SKM-1 treated with dmso at 0.1 percent for 144 hours (cell line): ENCODE results near the gene NYAP2.
A peak's percentile ranks its signal among the peaks of the same experiment; 100 is the strongest.

Experiments
- DNase-seq: peaks from one replicate; lab custom pipeline; 2025; ENCODE audit not compliant: unreplicated experiment; lab: John Stamatoyannopoulos, UW

NYAP2 gene

GRCh38 chr2:225616372-225616771 lies 216.9 kb downstream of the NYAP2 start:
- no peak for DNase-seq

DNA sequence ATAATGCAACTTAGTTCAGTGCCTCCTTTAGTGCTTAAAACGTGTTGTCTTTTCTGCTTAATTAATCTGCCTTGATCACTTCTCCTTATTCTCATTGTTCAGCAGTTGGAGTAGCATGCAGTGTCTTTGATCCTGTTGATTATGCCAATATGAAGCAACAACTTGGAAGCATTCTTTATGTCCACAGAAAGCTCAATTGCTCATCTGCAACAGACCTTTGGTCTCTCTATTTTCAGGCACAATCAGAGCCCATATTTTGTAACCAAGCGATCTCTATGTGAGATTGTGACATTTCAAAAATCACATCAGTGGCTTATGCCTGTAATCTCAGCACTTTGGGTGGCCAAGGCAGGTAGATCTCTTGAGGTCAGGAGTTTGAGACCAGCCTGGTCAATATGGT lies 217.3 kb downstream of the NYAP2 start:
- no peak for DNase-seq

DNA sequence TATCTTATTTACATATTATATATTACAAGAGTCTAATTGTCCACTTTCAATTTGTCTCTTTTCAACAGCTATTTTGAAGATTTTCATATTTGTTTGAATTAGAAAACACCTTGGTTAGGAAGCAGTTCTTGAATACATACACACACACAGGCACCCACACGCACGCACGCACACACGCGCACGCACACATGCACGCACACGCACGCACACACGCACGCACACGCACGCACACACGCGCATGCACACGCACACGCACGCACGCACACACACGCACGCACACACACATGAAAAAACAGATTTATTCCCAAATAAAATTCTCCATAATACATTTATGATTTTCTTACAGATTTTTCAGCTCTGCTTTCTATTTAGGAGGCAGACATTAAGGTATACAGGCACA lies 220.7 kb downstream of the NYAP2 start:
- DNase-seq, result no peak

- DNase-seq, result no peak
Measured at GRCh38 chr2:225630824-225631533, 231.5 kb downstream of the NYAP2 start.

GRCh38 chr2:225632351-225632750 lies 232.8 kb downstream of the NYAP2 start:
- DNase-seq, result no peak

DNA sequence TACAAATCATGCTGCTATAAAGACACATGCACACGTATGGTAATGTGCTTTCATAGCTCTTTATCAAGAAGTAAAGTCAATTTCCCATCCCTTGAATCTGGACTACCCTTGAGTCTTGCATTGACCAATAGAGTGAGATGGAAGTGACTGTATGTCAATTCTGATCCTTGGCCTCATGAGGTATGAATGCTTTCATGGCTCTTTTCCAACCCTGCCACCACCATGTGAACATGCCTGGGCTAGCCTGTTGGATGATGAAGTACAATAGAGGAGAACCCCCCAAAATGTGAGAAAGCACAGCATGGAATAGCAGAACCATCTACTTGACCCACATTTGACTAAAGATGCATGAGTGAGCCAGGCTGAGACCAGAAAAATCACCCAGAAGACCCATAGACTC lies 237.0 kb downstream of the NYAP2 start:
- DNase-seq, result no peak

- no peak for DNase-seq
Measured at GRCh38 chr2:225637259-225637658, 237.7 kb downstream of the NYAP2 start.

GRCh38 chr2:225640550-225640949 lies 241.0 kb downstream of the NYAP2 start:
- DNase-seq, result no peak

GRCh38 chr2:225649274-225649673 lies 249.8 kb downstream of the NYAP2 start:
- DNase-seq, result no peak

DNA sequence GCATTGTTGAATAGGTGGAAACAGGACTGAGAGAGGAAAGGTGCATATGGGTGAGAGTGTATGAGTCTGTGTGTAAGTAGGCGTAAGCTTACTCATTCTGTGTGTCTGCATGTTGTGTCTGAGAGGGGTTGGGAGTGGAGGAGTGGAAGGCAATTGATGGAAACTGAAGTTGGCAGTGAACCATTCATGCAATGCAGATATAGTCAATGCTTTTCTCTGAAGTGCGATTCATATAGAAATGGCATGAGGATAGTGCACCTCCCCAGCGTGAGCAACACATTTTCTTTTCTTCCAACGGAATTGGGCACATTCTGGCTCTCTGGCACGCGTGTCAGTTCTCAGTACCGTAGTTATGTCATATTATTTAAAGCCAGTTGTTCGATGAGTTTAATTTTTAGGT lies 250.5 kb downstream of the NYAP2 start:
- DNase-seq, result no peak

DNA sequence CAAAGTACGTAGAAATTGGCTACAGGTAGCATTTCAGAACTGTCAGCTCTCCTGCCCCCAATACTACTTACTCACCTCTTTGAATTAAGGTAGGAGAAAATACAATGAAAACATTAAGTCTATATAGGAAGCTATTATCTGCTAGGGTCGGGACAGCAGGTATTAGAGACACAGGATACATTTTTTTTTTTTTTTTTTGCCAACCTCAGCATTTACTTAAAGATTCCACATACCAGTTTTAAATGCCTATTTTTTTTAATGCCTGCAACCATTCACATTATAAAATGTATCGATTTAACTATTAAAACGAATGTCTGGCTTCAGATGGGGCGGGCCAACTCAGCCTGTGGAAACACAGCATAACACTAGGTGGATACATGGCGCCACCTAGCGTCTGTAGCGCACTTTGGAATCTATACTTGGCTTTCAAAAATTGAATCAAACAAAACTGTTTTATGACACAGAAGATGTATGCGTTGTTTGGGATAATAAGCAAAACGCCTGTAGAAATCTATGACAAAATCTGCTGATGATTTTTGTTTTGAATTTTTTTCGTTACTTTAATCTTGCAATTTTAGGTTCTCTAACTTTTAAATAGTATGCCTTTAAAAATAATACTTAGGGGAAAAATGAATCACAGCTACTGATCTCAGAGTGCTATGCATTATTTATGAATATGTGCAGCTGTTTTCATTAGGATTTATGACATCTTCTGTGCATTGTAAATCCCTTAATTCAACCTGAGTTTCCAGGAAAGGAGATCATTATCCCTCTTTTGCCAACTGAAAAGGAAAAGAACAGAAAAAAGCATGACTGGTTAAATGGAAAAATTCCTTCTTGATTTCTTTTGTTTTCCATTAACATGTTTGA lies 261.0 kb downstream of the NYAP2 start:
- peak; percentile 49 for DNase-seq

DNA sequence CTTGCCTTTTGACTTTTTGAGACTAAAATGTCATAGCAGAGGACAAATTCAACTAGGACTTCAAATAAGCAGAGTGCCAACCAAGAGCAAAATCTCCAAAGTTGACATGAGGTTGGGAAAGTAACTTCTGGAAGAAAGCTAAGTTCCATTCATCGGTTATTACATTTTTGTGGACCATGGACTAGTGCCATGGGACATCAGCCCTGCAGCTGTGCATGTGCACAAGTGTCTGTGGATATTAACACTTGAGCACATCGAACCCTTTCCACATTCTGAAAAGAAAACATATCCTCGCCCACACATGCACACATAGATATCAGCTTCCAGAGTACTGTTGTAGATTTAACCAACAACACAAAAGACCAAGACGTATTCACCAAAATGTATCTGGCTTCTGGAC lies 262.6 kb downstream of the NYAP2 start:
- no peak for DNase-seq

DNA sequence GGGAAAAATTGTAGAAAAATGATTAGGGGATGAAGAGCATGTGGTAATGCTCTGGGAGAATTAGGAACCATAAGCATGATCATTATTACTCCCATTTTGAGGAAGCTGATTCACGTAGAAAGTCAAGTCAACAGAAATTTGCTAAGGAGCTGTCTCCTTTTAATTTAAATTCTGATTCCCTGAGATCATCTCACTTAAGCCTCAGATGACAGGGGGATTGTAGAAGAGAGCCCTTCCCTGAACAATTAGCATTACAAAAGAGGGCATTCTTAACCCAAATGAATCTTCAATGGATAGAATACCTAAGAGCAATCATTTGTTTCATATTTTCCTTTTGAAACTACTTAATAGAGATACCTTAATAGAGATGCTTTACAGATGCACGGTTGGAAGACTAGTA lies 267.9 kb downstream of the NYAP2 start:
- no peak for DNase-seq

GRCh38 chr2:225668606-225669266 lies 269.2 kb downstream of the NYAP2 start:
- peak; percentile 72 for DNase-seq

DNA sequence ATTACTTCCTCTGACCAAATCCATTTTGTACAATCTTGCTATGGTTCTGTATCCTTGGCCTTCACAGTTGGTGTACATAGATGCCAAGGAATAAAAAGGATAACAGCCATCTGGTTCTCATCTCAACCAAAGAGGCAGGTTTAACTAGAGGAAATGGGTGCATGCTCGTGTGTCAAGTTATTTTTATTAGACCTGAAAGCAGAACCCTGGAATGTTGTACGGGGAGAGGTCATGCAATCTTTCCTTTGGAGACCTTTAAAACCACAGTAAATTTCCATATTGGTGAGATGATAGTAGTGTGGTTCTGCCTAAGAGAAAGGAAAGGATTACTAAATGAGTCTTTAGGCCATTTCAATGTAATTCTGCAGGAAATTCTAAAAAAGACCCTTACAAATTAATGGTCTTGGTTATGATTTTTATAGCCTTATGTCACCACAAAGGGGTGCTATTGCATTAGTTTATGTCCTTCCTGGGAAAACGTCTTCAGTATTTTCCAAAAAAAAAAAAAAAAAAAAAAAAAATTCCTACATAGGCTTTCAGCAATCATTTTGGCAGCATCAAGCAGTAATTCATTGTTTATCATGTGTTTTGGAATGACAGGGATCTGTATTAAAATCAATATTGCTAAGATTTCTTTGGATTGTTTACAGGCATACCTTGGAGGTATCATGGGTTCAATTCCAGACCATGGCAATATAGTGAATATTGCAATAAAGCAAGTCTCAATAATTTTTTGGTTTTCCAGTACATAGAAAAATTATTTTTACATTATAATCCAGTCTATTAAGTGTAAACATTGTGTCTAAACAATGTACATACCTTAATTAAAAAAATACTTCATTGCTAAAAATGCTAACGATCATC lies 270.8 kb downstream of the NYAP2 start:
- no peak for DNase-seq

DNA sequence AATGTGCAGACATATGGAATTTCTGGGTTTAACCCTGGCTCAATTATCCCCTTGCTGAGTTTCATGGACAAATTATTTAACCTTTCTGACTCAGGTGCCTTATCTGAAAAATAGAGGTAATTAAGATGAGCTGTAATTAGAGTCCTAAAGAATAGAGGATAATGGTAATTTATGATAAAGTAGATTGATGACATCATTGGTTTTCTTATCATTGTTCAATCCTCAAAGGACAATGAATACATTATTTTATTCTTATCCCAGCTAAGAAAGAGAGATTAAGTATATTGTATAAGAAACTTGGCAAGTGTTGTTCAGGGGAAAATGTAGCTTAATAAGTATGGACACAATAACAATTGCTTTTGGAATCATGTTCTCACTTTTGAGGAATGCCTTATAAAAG lies 279.3 kb downstream of the NYAP2 start:
- no peak for DNase-seq

- no peak for DNase-seq
Measured at GRCh38 chr2:225683258-225683657, 283.7 kb downstream of the NYAP2 start.

GRCh38 chr2:225690153-225690552 lies 290.6 kb downstream of the NYAP2 start:
- DNase-seq, result no peak

GRCh38 chr2:225691711-225692110 lies 292.2 kb downstream of the NYAP2 start:
- no peak for DNase-seq

DNA sequence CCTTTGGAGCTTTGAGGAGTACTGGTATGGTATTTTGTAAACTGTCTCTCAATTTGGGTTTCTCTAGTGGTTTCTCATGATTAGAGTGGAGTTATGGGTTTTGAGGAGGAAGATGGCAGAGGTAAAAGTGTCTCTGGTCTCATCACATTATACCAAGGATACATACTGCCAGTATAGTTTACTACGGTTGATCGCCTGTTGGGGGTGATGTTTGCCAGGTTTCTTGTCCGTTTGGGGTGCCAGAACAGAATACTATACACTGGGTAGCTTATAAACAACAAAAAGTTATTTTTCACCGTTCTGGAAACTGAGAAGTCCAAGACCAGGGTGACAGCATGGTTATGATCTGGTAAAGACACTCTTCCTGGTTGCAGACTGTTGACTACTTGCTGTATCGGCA lies 293.7 kb downstream of the NYAP2 start:
- DNase-seq, result no peak

DNA sequence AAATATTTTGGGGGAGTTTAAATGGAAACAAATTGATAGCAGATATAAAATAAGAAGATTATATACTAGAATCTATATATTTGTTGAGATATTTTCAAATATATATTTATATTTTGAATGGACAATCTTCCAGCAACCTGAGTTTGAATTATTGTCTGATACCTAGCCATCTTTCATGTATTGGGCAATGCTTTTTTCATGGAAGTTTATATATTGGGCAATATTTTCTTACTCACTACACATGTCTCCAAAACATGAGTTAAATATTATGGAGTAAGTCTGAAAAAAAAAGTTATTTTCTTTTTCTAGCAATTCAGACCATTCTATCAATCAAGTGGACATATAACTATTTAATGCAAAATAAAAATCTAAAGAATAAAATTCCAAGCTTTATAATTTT lies 295.2 kb downstream of the NYAP2 start:
- no peak for DNase-seq
